ENCODE measurements around the gene MTOR.

Gene MTOR

GRCh38 chr1:11059155-11059967 lies 203.0 kb downstream of the MTOR start:
- no peak for FAIRE-seq

GRCh38 chr1:11058595-11059154 lies 203.7 kb downstream of the MTOR start:
- FAIRE-seq = no peak

GRCh38 chr1:11058026-11058425 lies 204.3 kb downstream of the MTOR start:
- FAIRE-seq = no peak

GRCh38 chr1:11057477-11057876 lies 204.9 kb downstream of the MTOR start:
- no peak for FAIRE-seq

All from G401.6 (cell line).